HepG2 (cell line): ENCODE data around the gene TMEM114. TPM values are rescaled to one million over a fixed set of nuclear protein-coding genes. Genes with fewer than 3 reads are reported as not detected.

Source experiments
- FOXM1 ChIP-seq: sonication (generic); formaldehyde crosslinking; IDR thresholded peaks from 2 replicates; pipeline ENCODE4 v1.5.0; 2020; ENCODE audit warnings: missing genetic modification reagents
- HDAC6 ChIP-seq: fragments of 200-600 bp; sonication (generic); IDR thresholded peaks from 2 replicates; pipeline ENCODE4 v1.7.0; 2017; ENCODE audit warnings: mild to moderate bottlenecking, antibody characterized with exemption, low read length, low read depth
- TMF1 ChIP-seq: sonication (generic); formaldehyde crosslinking; IDR thresholded peaks from 2 replicates; pipeline ENCODE4 v1.8.1; 2022; ENCODE audit warnings: low read depth, missing genetic modification reagents
- ZBTB40 ChIP-seq, 2 experiments: fragments of 450-650 bp in 1 of 2; sonication (generic) in 1 of 2; formaldehyde crosslinking in 1 of 2; IDR thresholded peaks; 2 replicates each; pipeline versions ENCODE4 v1.6.1 to v1.8.0; 2016 to 2022; ENCODE audit warnings: antibody characterized with exemption in 1 of 2, mild to moderate bottlenecking in 1 of 2, missing genetic modification reagents in 1 of 2
- ZHX2 ChIP-seq, 2 experiments: sonication (generic) in 1 of 2; formaldehyde crosslinking in 1 of 2; IDR thresholded peaks; 2 replicates each; pipeline versions ENCODE4 v1.6.1 to v1.9.0; 2014 to 2022; ENCODE audit warnings: antibody characterized with exemption in 1 of 2, borderline replicate concordance in 1 of 2, inconsistent platforms in 1 of 2, low read depth in 1 of 2, missing genetic modification reagents in 1 of 2
- ZNF234 ChIP-seq: sonication (generic); formaldehyde crosslinking; conservative IDR thresholded peaks from 2 replicates; pipeline ENCODE4 v1.5.1; 2020; ENCODE audit warnings: mild to moderate bottlenecking, missing genetic modification reagents
- ZNF558 ChIP-seq: sonication (generic); formaldehyde crosslinking; IDR thresholded peaks from 2 replicates; pipeline ENCODE4 v1.9.0; 2022; ENCODE audit warnings: mild to moderate bottlenecking, missing genetic modification reagents, borderline replicate concordance
- polyA plus RNA-seq, 8 experiments: library from polyadenylated mRNA; depleted of rRNA in 3 of 8; stranded (reverse) in 7 of 8; unstranded in 1 of 8; fragments of >200 nt; fragmentation: Illumina TruSeq in 4 of 8; extraction: Trizol in 4 of 8; gene quantifications; 2 replicates each; pipeline versions ENCODE4 v1.2.1 to v1.2.3, GENCODE V29; 2011 to 2016; ENCODE audit warnings: low read depth in 4 of 8, missing spikeins in 1 of 8, mixed read lengths in 1 of 8; ENCODE audit not compliant: insufficient read depth in 1 of 8
- total RNA-seq, 5 experiments: library from RNA; depleted of rRNA; stranded (reverse); fragments of >200 nt; fragmentation: Illumina TruSeq; extraction: Trizol; gene quantifications; 2 replicates each; pipeline ENCODE4 v1.2.3, GENCODE V29; 2016; ENCODE audit warnings: low read depth in 1 of 5

TMEM114 gene
- total and polyA plus RNA-seq, 2 of the 13 experiments (the other 11 are each of a cell fraction or from before 2014, with no cell fraction given): not detected

DNA sequence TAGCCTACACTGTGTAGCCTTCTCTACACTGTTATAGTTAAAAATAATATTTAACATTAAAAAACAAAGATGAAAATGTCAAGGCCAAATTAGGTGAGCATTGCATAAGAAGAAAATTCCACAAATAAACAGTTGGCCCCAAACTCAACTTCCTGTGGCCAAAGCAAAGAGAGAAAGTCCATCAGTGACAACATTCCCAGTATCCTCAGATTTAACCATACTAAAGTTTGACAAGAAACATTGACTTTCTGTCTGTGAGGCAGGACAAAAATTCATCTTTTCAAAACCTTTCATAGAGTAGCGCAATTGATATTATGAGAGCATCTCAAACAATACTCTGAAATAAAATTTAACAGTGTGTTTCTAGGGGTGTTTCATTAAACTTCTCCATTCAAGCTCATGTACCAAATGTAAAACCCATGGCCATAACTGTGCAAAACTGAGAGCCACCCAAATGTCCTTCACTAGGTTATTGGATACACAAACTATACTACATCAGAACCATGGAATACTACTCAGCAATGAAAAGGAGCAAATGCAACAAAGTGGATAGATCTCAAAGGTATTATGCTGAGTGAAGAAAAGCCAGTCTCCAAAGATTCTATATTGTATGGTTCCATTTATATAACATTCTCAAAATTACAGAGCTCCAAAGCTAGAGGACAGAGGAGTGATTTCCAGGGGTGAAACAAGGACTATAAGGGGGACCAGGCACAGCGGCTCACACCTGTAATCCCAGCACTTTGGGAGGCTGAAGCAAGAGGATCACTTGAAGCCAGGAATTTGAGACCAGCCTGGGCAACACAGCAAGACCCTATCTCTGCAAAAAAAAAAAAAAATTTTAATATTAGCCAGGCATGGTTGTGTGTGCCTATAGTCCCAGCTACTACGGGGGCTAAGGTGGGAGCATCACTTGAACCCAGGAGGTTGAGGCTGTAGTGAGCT is 38.7 kb downstream of the TMEM114 start (continued):
- no peak for TF ChIP-seq ZBTB40 (IDR thresholded peaks at IDR 0.05)
- no peak for TF ChIP-seq ZBTB40 (CRISPR knock-in tag; IDR thresholded peaks at IDR 0.05)
- no peak for TF ChIP-seq ZNF558 (CRISPR knock-in tag)
- no peak for TF ChIP-seq FOXM1 (CRISPR knock-in tag)
- TF ChIP-seq HDAC6: no peak
- TF ChIP-seq ZNF234: no peak
- no peak for TF ChIP-seq TMF1
- no peak for TF ChIP-seq ZHX2 (IDR thresholded peaks at IDR 0.05; ENCODE audit: low read depth)
- TF ChIP-seq ZHX2 (CRISPR knock-in tag; IDR thresholded peaks at IDR 0.05; ENCODE audit: borderline replicate concordance): no peak
